Measurements from ENCODE around the gene EID1.

DNA sequence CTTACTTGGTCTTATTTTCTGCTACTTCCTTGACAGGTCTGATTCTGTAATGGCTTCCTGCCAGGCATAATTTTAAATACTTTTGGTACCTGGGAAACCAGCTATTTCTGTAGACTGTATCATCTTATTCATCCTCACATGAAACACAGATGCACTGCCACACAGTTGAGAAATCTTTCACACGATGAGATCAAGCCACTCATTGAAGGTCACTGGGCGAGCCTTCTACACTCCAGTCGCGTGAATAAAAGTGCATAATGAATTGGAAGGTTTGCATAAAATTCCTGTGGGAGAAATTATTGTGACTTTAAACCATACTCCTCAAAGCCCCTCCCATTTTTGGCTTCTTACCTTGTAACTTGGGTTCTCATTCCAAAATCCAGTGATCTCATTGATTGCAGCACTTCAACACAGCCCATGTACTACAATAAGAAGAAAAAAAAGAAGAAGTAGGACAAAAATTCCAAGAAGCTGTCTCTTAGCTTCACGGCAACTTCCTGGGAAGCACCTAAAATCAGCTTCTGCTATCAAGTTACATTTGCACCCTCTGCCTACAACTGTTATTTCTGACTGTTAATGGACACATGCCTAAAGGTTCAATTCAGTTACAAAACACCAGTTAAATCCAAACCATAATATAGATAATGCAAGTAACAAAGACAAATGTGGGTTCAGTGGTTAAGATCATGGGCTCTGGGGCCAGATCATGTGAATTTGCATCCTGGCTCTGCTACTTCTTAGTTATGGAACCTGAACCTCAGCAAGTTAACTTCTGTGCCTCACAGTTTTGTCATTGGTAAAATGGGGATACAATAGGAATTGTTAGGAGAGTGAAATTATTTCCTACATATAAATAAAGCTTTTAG is 46.8 kb downstream of the EID1 start:
- TF ChIP-seq CTCF (IDR thresholded peaks at IDR 0.05) = no peak
- no peak for TF ChIP-seq POLR2AphosphoS5 (IDR thresholded peaks at IDR 0.05)

Data from prostate gland (tissue), 2 donors.